Neural cell (in vitro differentiated cells): ENCODE data around the gene ZNF778. TPM values are rescaled to one million over a fixed set of nuclear protein-coding genes. Genes with fewer than 3 reads are reported as not detected.

Experiments
- H2AFZ ChIP-seq: fragments of 200-600, 300-800 bp; sonication (generic), shearing (Covaris generic); 2 replicates; pipeline ENCODE4 v1.6.0; 2014; ENCODE audit warnings: low read depth, mild to moderate bottlenecking, antibody characterized with exemption, low read length, moderate library complexity
- H3F3A ChIP-seq: fragments of 200-600 bp; shearing (Covaris generic); 2 replicates; pipeline ENCODE4 v1.6.1; 2016; ENCODE audit warnings: mild to moderate bottlenecking, moderate library complexity, mixed read lengths, antibody characterized with exemption, low read length; ENCODE audit not compliant: insufficient read depth, poor library complexity, severe bottlenecking
- H3K27ac ChIP-seq: fragments of 200-600, 300-800 bp; sonication (generic), shearing (Covaris generic); 2 replicates; pipeline ENCODE4 v1.5.1; 2014; ENCODE audit warnings: mild to moderate bottlenecking, low read length, moderate library complexity
- H3K27me3 ChIP-seq: fragments of 300-800, 200-600 bp; sonication (generic), shearing (Covaris generic); 2 replicates; pipeline ENCODE4 v1.6.0; 2014; ENCODE audit warnings: mild to moderate bottlenecking, low read depth, low read length, moderate library complexity; ENCODE audit not compliant: insufficient read depth
- H3K36me3 ChIP-seq: fragments of 300-800, 200-600 bp; sonication (generic), shearing (Covaris generic); 2 replicates; pipeline ENCODE4 v1.5.1; 2014; ENCODE audit warnings: mild to moderate bottlenecking, antibody characterized with exemption, low read length, moderate library complexity; ENCODE audit not compliant: insufficient read depth
- H3K4me2 ChIP-seq: fragments of 300-800, 200-600 bp; sonication (generic), shearing (Covaris generic); 2 replicates; pipeline ENCODE4 v1.6.0; 2014; ENCODE audit warnings: mild to moderate bottlenecking, low read length
- H3K4me3 ChIP-seq: fragments of 300-800, 200-600 bp; sonication (generic), shearing (Covaris generic); 2 replicates; pipeline ENCODE4 v1.5.1; 2014; ENCODE audit warnings: mild to moderate bottlenecking, low read length, moderate library complexity
- H3K79me2 ChIP-seq: fragments of 200-600 bp; shearing (Covaris generic); replicated peaks from 2 replicates; pipeline ENCODE4 v1.6.0; 2014; ENCODE audit warnings: mild to moderate bottlenecking, low read length, moderate library complexity; ENCODE audit not compliant: insufficient read depth
- H3K9ac ChIP-seq: fragments of 300-800, 200-600 bp; sonication (generic), shearing (Covaris generic); 2 replicates; pipeline ENCODE4 v1.6.1; 2016; ENCODE audit warnings: mild to moderate bottlenecking, low read length, mixed read lengths
- H3K9me2 ChIP-seq: fragments of 200-600 bp; shearing (Covaris generic); 2 replicates; pipeline ENCODE4 v1.6.1; 2016; ENCODE audit warnings: mild to moderate bottlenecking, low read length, mixed read lengths; ENCODE audit not compliant: insufficient read depth
- H3K9me3 ChIP-seq: fragments of 200-600, 300-800 bp; sonication (generic), shearing (Covaris generic); 2 replicates; pipeline ENCODE4 v1.6.1; 2016; ENCODE audit warnings: mild to moderate bottlenecking, mixed run types, low read length, moderate library complexity, mixed read lengths
- H4K20me1 ChIP-seq: fragments of 200-600 bp; shearing (Covaris generic); 2 replicates; pipeline ENCODE4 v1.6.1; 2016; ENCODE audit warnings: mild to moderate bottlenecking, mixed run types; ENCODE audit not compliant: insufficient read depth
- CTCF ChIP-seq: fragments of 450-650 bp; IDR thresholded peaks from 2 replicates; pipeline ENCODE4 v1.5.1; 2014; ENCODE audit warnings: antibody characterized with exemption, mild to moderate bottlenecking, moderate library complexity; ENCODE audit not compliant: poor library complexity, severe bottlenecking
- EP300 ChIP-seq: fragments of 450-650 bp; conservative IDR thresholded peaks from 2 replicates; pipeline ENCODE4 v1.6.1; 2014; ENCODE audit warnings: antibody characterized with exemption, mild to moderate bottlenecking, moderate library complexity; ENCODE audit not compliant: poor library complexity, severe bottlenecking
- EZH2 ChIP-seq: fragments of 200-600, 300-800 bp; shearing (Covaris generic), sonication (generic); IDR thresholded peaks from 2 replicates; pipeline ENCODE4 v1.6.1; 2014; ENCODE audit warnings: antibody characterized with exemption, low read length, borderline replicate concordance, mild to moderate bottlenecking; ENCODE audit not compliant: insufficient read depth, poor library complexity, severe bottlenecking
- MXI1 ChIP-seq: fragments of 450-650 bp; conservative IDR thresholded peaks from 2 replicates; pipeline ENCODE4 v1.6.1; 2014; ENCODE audit warnings: antibody characterized with exemption, mild to moderate bottlenecking; ENCODE audit not compliant: poor library complexity, severe bottlenecking
- POLR2AphosphoS5 ChIP-seq: IDR thresholded peaks from 2 replicates; pipeline ENCODE4 v1.6.1; 2012
- RAD21 ChIP-seq: fragments of 450-650 bp; conservative IDR thresholded peaks from 2 replicates; pipeline ENCODE4 v1.6.1; 2014; ENCODE audit warnings: antibody characterized with exemption, mild to moderate bottlenecking, moderate library complexity
- REST ChIP-seq: IDR thresholded peaks from 2 replicates; pipeline ENCODE4 v1.6.1; 2012; ENCODE audit warnings: borderline replicate concordance
- SMC3 ChIP-seq: fragments of 450-650 bp; conservative IDR thresholded peaks from 2 replicates; pipeline ENCODE4 v1.6.1; 2014; ENCODE audit warnings: antibody characterized with exemption, mild to moderate bottlenecking, moderate library complexity; ENCODE audit not compliant: poor library complexity
- TAF1 ChIP-seq: IDR thresholded peaks from 2 replicates; pipeline ENCODE4 v1.6.1; 2012; ENCODE audit warnings: low read depth
- polyA plus RNA-seq: library from polyadenylated mRNA; depleted of rRNA; stranded (reverse); fragments of >200 nt; gene quantifications from 2 replicates; pipeline ENCODE4 v1.2.3, GENCODE V29; 2014

Gene ZNF778
- polyA plus RNA-seq, 1 donor from 2014 or later, result 14.7 TPM

DNA sequence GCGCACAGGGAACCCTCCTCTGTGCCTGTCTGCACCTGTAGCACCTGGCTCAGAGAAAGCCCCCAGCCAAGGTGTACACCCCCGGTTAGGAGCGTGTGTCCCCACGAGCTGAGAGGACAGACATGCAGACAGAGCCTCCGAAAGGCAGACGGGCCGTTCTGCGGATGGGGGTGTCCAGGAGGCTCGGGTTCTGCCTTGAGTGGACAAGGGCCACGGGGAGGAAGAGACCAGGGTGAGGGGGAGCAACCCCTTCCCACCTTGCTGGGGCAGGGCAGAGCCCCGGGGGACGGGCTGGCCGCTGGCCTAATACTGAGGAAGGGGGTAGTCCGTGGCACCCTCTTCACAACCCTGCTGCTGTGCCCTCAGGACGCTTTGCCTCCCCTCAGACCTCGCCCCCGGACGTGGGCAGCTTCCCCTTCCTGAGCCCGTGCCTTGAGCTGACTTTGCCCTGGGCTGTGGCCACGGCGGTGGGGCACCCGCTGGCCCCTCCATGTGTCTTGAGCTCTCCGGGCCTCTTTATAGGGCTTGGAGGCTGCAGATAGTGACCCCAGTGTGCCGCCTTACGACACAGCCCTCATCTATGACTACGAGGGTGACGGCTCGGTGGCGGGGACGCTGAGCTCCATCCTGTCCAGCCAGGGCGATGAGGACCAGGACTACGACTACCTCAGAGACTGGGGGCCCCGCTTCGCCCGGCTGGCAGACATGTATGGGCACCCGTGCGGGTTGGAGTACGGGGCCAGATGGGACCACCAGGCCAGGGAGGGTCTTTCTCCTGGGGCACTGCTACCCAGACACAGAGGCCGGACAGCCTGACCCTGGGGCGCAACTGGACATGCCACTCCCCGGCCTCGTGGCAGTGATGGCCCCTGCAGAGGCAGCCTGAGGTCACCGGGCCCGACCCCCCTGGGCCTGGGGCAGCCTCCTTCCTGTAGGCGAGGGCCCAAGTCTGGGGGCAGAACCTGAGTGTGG is 22.9 kb upstream of the ZNF778 start:
- H3K9ac ChIP-seq, result no peak overlapping the region
- no peaks in the 10 kb centered on the region for H3F3A ChIP-seq
- TF ChIP-seq REST (no peak), RAD21 (no peak), POLR2AphosphoS5 (no peak), SMC3 (no peak), MXI1 (no peak), CTCF (no peak), EP300 (no peak), TAF1 (no peak), EZH2 (no peak)
- H3K4me3 ChIP-seq, result no peak overlapping the region
- H3K27me3 ChIP-seq, result peaks cover 25% of the 10 kb centered on the region
- H2AFZ ChIP-seq, result no peak overlapping the region
- H3K79me2 ChIP-seq, result no peaks in the 10 kb centered on the region
- H3K4me2 ChIP-seq, result no peak overlapping the region
- no peaks in the 10 kb centered on the region for H4K20me1 ChIP-seq
- no peak overlapping the region for H3K27ac ChIP-seq
- no peaks in the 10 kb centered on the region for H3K9me3 ChIP-seq
- no peaks in the 10 kb centered on the region for H3K36me3 ChIP-seq
- H3K9me2 ChIP-seq, result no peaks in the 10 kb centered on the region

DNA sequence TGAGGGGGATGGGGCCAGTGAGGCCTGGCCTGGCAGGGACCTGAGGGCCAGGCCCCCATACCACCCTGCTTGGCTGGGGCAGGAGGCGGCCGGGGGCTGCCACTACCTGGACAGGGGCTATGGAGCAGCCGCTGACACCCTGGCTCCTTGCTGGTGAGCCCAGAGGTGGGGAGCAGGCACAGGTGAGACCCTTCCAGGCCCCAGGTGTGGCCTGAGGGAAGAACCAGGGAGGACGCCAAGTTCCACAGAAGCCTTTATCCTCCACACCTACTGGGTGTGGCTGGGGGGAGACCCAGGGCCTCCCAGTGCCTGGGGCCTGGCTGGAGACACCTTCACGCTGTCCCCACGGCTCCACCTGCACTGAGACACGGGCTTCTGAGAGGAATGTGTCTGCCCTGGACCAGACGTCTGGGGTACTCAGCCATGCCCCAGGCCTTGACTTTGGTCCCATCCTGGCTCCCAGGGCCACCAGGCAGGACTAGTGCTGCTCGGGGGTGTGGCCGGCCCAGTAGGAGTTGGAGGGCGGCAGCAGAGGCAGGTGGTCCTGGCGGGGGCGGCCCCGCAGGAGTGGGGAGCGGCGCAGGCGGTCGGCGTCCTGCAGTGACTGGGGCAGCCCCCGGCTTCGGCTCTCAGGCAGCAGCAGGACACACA is 21.9 kb upstream of the ZNF778 start:
- Histone ChIP-seq H3K4me2 (no peak overlapping the region), H3K4me3 (no peak overlapping the region), H3K79me2 (no peaks in the 10 kb centered on the region), H3K9ac (no peak overlapping the region), H3K36me3 (no peaks in the 10 kb centered on the region), H3K27me3 (peaks cover 30% of the 10 kb centered on the region), H3K9me2 (no peaks in the 10 kb centered on the region), H2AFZ (no peak overlapping the region), H3K9me3 (no peaks in the 10 kb centered on the region), H3K27ac (no peak overlapping the region), H3F3A (no peaks in the 10 kb centered on the region), H4K20me1 (no peaks in the 10 kb centered on the region)
- no peak for TF ChIP-seq MXI1
- TF ChIP-seq RAD21, result no peak
- TF ChIP-seq CTCF, result no peak
- TF ChIP-seq TAF1, result no peak
- no peak for TF ChIP-seq EZH2
- no peak for TF ChIP-seq SMC3
- no peak for TF ChIP-seq REST
- no peak for TF ChIP-seq POLR2AphosphoS5
- no peak for TF ChIP-seq EP300
